NOMO-1 (cell line): ENCODE data around the gene CNTFR.
A peak's percentile ranks its signal among the peaks of the same experiment; 100 is the strongest.
"Not testable (repeated sequence)": the region's sequence is repeated elsewhere in the genome, so short reads cannot be mapped to it uniquely, and the experiment has no call there.

Experiments used
- DNase-seq, 2 experiments: peaks; one replicate each; lab custom pipeline; 2025; ENCODE audit not compliant: unreplicated experiment in 2 of 2; lab: John Stamatoyannopoulos, UW

The CNTFR gene

GRCh38 chr9:34540827-34541226, 48.7 kb downstream of the CNTFR start:
- DNase-seq: no peak

GRCh38 chr9:34536685-34537084, 52.8 kb downstream of the CNTFR start:
- DNase-seq: no peak

- not testable (repeated sequence) for DNase-seq
Measured at GRCh38 chr9:34532041-34532440, 57.5 kb downstream of the CNTFR start.

GRCh38 chr9:34526026-34526425, 63.5 kb downstream of the CNTFR start:
- no peak for DNase-seq

- DNase-seq: no peak
Measured at GRCh38 chr9:34524349-34524748, 65.2 kb downstream of the CNTFR start.

GRCh38 chr9:34522971-34523797, 66.3 kb downstream of the CNTFR start, which contains the start of gene ENHO:
Gene ENHO, minus strand, starts transcription at chr9:34522990. Its CDS starts 1,295 bp downstream, at chr9:34521695.
- DNase-seq: peak; percentile 94 to 97

GRCh38 chr9:34522091-34522887, 67.2 kb downstream of the CNTFR start:
- no peak for DNase-seq

GRCh38 chr9:34521406-34522045, 68.0 kb downstream of the CNTFR start:
- DNase-seq: no peak

GRCh38 chr9:34520505-34521385, 68.8 kb downstream of the CNTFR start:
- DNase-seq: peak; percentile 27 to 65

- no peak for DNase-seq
Measured at GRCh38 chr9:34520096-34520495, 69.4 kb downstream of the CNTFR start.

GRCh38 chr9:34519321-34520020, 70.1 kb downstream of the CNTFR start:
- DNase-seq: no peak

- peak in 1 of 2 experiments; percentile 22 for DNase-seq
Measured at GRCh38 chr9:34518896-34519295, 70.6 kb downstream of the CNTFR start.

- no peak for DNase-seq
Measured at GRCh38 chr9:34518110-34518616, 71.4 kb downstream of the CNTFR start.

- no peak for DNase-seq
Measured at GRCh38 chr9:34517185-34517584, 72.3 kb downstream of the CNTFR start.

- no peak for DNase-seq
Measured at GRCh38 chr9:34515959-34516358, 73.6 kb downstream of the CNTFR start.

GRCh38 chr9:34514816-34515215, 74.7 kb downstream of the CNTFR start:
- no peak for DNase-seq

GRCh38 chr9:34514401-34514800, 75.1 kb downstream of the CNTFR start:
- DNase-seq: no peak

- DNase-seq: no peak
Measured at GRCh38 chr9:34513567-34514214, 75.8 kb downstream of the CNTFR start.
